Measurements from ENCODE around the gene IL17RD. TPM values are rescaled to one million over a fixed set of nuclear protein-coding genes. Genes with fewer than 3 reads are reported as not detected.

Gene IL17RD
- total RNA-seq, 1 experiment from 2014 or later = 31.7 TPM

DNA sequence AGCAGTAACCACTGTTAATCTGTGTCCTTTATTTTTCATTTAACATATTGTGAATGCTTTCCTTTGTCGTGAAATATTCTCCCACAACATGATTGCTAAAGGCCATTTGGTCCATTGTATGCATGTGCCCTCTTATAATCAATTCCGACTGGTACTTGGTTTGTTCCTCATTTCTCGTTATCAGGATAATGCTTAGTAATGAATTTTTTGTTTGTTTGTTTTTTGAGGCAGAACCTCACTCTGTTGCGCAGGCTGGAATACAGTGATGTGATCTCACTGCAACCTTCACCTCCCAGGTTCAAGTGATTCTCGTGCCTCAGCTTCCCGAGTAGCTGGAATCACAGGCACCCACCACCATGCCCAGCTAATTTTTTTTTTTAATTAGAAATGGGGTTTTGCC lies 82.7 kb downstream of the IL17RD start:
- Mint-ChIP-seq H3K9me3 (no peaks in the 10 kb centered on the region), H3K27me3 (ENCODE audit: low read depth) (peaks cover 30% of the 10 kb centered on the region), H3K36me3 (ENCODE audit: insufficient read depth in 1 of 3, low read depth in 3 of 3) (no peaks in the 10 kb centered on the region), H3K4me1 (peaks cover 11 to 15% of the 10 kb centered on the region in 2 experiments), H3K4me3 (no peak overlapping the region), H3K27ac (no peak overlapping the region)
- H2BK120ac ChIP-seq (ENCODE audit: low read depth, low read length, poor library complexity, severe bottlenecking) = no peak overlapping the region
- H2AFZ ChIP-seq (ENCODE audit: low read length) = no peak overlapping the region
- no peak overlapping the region for H2BK5ac ChIP-seq (ENCODE audit: insufficient read length, low read length)
- no peak overlapping the region for H3K18ac ChIP-seq (ENCODE audit: insufficient read length, low read depth, low read length)
- H3K23ac ChIP-seq (ENCODE audit: insufficient read length, low read depth, low read length) = no peak overlapping the region
- no peaks in the 10 kb centered on the region for H3K79me1 ChIP-seq (ENCODE audit: insufficient read depth, low read depth, low read length, poor library complexity, severe bottlenecking)
- no peak overlapping the region for H3K4ac ChIP-seq (ENCODE audit: low read depth, low read length)
- DNase-seq = no peak
- no peaks in the 10 kb centered on the region for H3K23me2 ChIP-seq (ENCODE audit: insufficient read length, low read depth, low read length, poor library complexity, severe bottlenecking)
- no peak overlapping the region for H2BK20ac ChIP-seq (ENCODE audit: low read depth, low read length, poor library complexity, severe bottlenecking)
- H4K8ac ChIP-seq (replicated peaks; ENCODE audit: insufficient read length, low read depth, low read length) = no peak overlapping the region
- no peak overlapping the region for H3K56ac ChIP-seq (ENCODE audit: insufficient read length, low read depth, low read length)
- no peak overlapping the region for H2AK5ac ChIP-seq (ENCODE audit: insufficient read length, low read length)
- H2BK12ac ChIP-seq (ENCODE audit: insufficient read length, low read depth, low read length) = no peak overlapping the region
- H3K4me1 ChIP-seq (ENCODE audit: insufficient read depth, low read length) = no peaks in the 10 kb centered on the region
- no peak overlapping the region for H3T11ph ChIP-seq (ENCODE audit: low read length)
- H3K4me2 ChIP-seq (ENCODE audit: insufficient read depth, insufficient read length, low read length) = no peak overlapping the region
- no peak overlapping the region for H2BK15ac ChIP-seq (ENCODE audit: low read depth, low read length)
- H3K9me3 ChIP-seq (ENCODE audit: control insufficient read depth, low read depth, low read length) = no peaks in the 10 kb centered on the region
- no peaks in the 10 kb centered on the region; the same call in 1 of the 2 replicates for H3K27me3 ChIP-seq (ENCODE audit: insufficient read depth, low read length)
- no CpG with 5 or more reads among the region's 6 CpGs for WGBS (ENCODE audit: extremely low coverage, insufficient read length, low lambda C conversion rate)
- H3K14ac ChIP-seq (ENCODE audit: insufficient read depth, low read length) = no peak overlapping the region
- no peaks in the 10 kb centered on the region for H3K79me2 ChIP-seq (ENCODE audit: insufficient read depth, low read length)
- H3K27ac ChIP-seq (ENCODE audit: insufficient read length, low read depth, low read length) = no peak overlapping the region
- no peaks in the 10 kb centered on the region for H4K20me1 ChIP-seq (ENCODE audit: control insufficient read depth, insufficient read depth, insufficient read length)
- no peak overlapping the region for H4K91ac ChIP-seq (ENCODE audit: insufficient read length, low read depth, low read length)
- no peak overlapping the region for H3K9ac ChIP-seq (ENCODE audit: extremely low read depth, insufficient read length, low read length)
- H4K5ac ChIP-seq (ENCODE audit: insufficient read length, low read depth, low read length) = no peak overlapping the region
- no peak for TF ChIP-seq CTCF (conservative IDR thresholded peaks at IDR 0.05)
